PC-3 (cell line): Measurements from ENCODE around the gene PCDHGB4. TPM values are rescaled to one million over a fixed set of nuclear protein-coding genes. Genes with fewer than 3 reads are reported as not detected.

Experiments used
- ATAC-seq: fragments of 200-7000 bp; cut with Tn5 transposase; 2 replicates; pipeline ENCODE4 v1.9.1; 2020; ENCODE audit warnings: mild to moderate bottlenecking, moderate library complexity
- BruUV-seq: library from RNA; stranded (reverse); fragments of 400-500 nt; replicated peaks from 2 replicates; lab custom pipeline; 2021; lab: Mats Ljungman, UMichigan
- CTCF ChIA-PET: fragments of 300-600 bp; sonication (Branson Sonifier 250); formaldehyde crosslinking; loops from one replicate; lab custom pipeline; 2022; ENCODE audit warnings: antibody characterized with exemption; lab: Charles Lee
- POLR2A ChIA-PET: fragments of 300-600 bp; sonication (Branson Sonifier 250); formaldehyde crosslinking; loops from one replicate; lab custom pipeline; 2022; ENCODE audit warnings: antibody characterized with exemption; ENCODE audit not compliant: unreplicated experiment; lab: Charles Lee
- DNase-seq: peaks from one replicate; pipeline ENCODE4 v3.0.0-alpha.2; 2015
- H2AFZ ChIP-seq: fragments of 300-600 bp; sonication (generic); 2 replicates; pipeline ENCODE4 v1.6.0; 2016; ENCODE audit warnings: antibody characterized with exemption, low read length
- H3F3A ChIP-seq: fragments of 300-600 bp; sonication (generic); one replicate; pipeline ENCODE4 v1.6.0; 2017; ENCODE audit warnings: antibody characterized with exemption, low read length, control low read depth, mild to moderate bottlenecking; ENCODE audit not compliant: unreplicated experiment
- H3K27ac ChIP-seq: fragments of 300-600 bp; sonication (generic); 2 replicates; pipeline ENCODE4 v1.5.1; 2016; ENCODE audit warnings: mild to moderate bottlenecking, low read length
- H3K27me3 ChIP-seq: fragments of 300-600 bp; sonication (generic); 2 replicates; pipeline ENCODE4 v1.6.1; 2016; ENCODE audit warnings: low read length, mixed read lengths
- H3K36me3 ChIP-seq: fragments of 300-600 bp; sonication (generic); 2 replicates; pipeline ENCODE4 v1.6.1; 2016; ENCODE audit warnings: low read depth, mixed run types, low read length, mixed read lengths
- H3K4me1 ChIP-seq: fragments of 300-600 bp; sonication (generic); 2 replicates; pipeline ENCODE4 v1.5.1; 2016; ENCODE audit warnings: low read length; ENCODE audit not compliant: insufficient read depth
- H3K4me2 ChIP-seq: fragments of 300-600 bp; sonication (generic); 2 replicates; pipeline ENCODE4 v1.6.0; 2016; ENCODE audit warnings: low read length
- H3K4me3 ChIP-seq: fragments of 300-600 bp; sonication (generic); 2 replicates; pipeline ENCODE4 v1.5.1; 2016; ENCODE audit warnings: mild to moderate bottlenecking, low read length, mixed read lengths
- H3K79me2 ChIP-seq: fragments of 300-600 bp; sonication (generic); 2 replicates; pipeline ENCODE4 v1.6.1; 2017; ENCODE audit warnings: low read length, mixed read lengths
- H3K9ac ChIP-seq: fragments of 300-600 bp; sonication (generic); 2 replicates; pipeline ENCODE4 v1.6.0; 2016; ENCODE audit warnings: mild to moderate bottlenecking, low read length
- H3K9me2 ChIP-seq: fragments of 300-600 bp; sonication (generic); replicated peaks from 2 replicates; pipeline ENCODE4 v1.6.1; 2016; ENCODE audit warnings: mixed run types, low read length, mixed read lengths
- H3K9me3 ChIP-seq: fragments of 300-600 bp; sonication (generic); 2 replicates; pipeline ENCODE4 v1.6.1; 2016; ENCODE audit warnings: low read length, mixed read lengths
- H4K20me1 ChIP-seq: fragments of 300-600 bp; sonication (generic); 2 replicates; pipeline ENCODE4 v1.6.1; 2016; ENCODE audit warnings: low read length, mixed read lengths
- CTCF ChIP-seq: fragments of 300-600 bp; sonication (generic); conservative IDR thresholded peaks from 2 replicates; pipeline ENCODE4 v1.5.1; 2017; ENCODE audit warnings: antibody characterized with exemption, low read depth, mild to moderate bottlenecking, low read length
- EZH2 ChIP-seq: fragments of 300-600 bp; sonication (generic); IDR thresholded peaks from one replicate; pipeline ENCODE4 v1.6.1; 2017; ENCODE audit warnings: antibody characterized with exemption, mild to moderate bottlenecking, low read length; ENCODE audit not compliant: unreplicated experiment
- EZH2phosphoT487 ChIP-seq: fragments of 300-600 bp; sonication (generic); IDR thresholded peaks from 2 replicates; pipeline ENCODE4 v1.6.1; 2018; ENCODE audit warnings: mild to moderate bottlenecking, antibody characterized with exemption, low read length, borderline replicate concordance
- intact Hi-C: fragments of 100-400 bp; cut with micrococcal nuclease; formaldehyde crosslinking; loops from 2 replicates; pipeline ENCODE4 v1.9.0; 2023
- total RNA-seq: library from RNA; depleted of rRNA; stranded (reverse); fragments of >200 nt; gene quantifications from 2 replicates; pipeline ENCODE4 v1.2.3, GENCODE V29; 2014

The PCDHGB4 gene
- total RNA-seq, 1 experiment from 2014 or later = 0.73 TPM

GRCh38 chr5:141356133-141356532, 31.4 kb upstream of the PCDHGB4 start:
- POLR2A ChIA-PET = no interaction called here
- H3K4me3 ChIP-seq = no peak overlapping the region
- H3K36me3 ChIP-seq = no peaks in the 10 kb centered on the region
- no peak for DNase-seq
- no peak for ATAC-seq
- no peaks in the 10 kb centered on the region for H3K9me2 ChIP-seq
- no peaks in the 10 kb centered on the region for H3K27me3 ChIP-seq
- no peaks in the 10 kb centered on the region for H3K4me1 ChIP-seq
- TF ChIP-seq CTCF (no peak), EZH2 (no peak), EZH2phosphoT487 (no peak)
- BruUV-seq = no TSS peak
- H3K79me2 ChIP-seq = no peaks in the 10 kb centered on the region
- H3F3A ChIP-seq = no peaks in the 10 kb centered on the region
- CTCF ChIA-PET = interaction anchor here (0.6 kb wide), 1 partner anchor 26 kb away, joined by 4 read pairs; the partner anchor contains the start of gene PCDHGA1
- no peaks in the 10 kb centered on the region for H4K20me1 ChIP-seq
- intact Hi-C loops = no loop called here
- no peak overlapping the region for H3K4me2 ChIP-seq
- H3K27ac ChIP-seq = no peak overlapping the region
- H3K9ac ChIP-seq = no peak overlapping the region
- no peaks in the 10 kb centered on the region for H3K9me3 ChIP-seq
- H2AFZ ChIP-seq = no peak overlapping the region

- Histone ChIP-seq H3K9me2 (no peaks in the 10 kb centered on the region), H4K20me1 (no peaks in the 10 kb centered on the region), H3F3A (no peaks in the 10 kb centered on the region), H3K27ac (no peak overlapping the region), H3K79me2 (no peaks in the 10 kb centered on the region), H3K4me3 (no peak overlapping the region), H3K4me2 (no peak overlapping the region), H3K9ac (no peak overlapping the region), H2AFZ (no peak overlapping the region), H3K27me3 (no peaks in the 10 kb centered on the region), H3K4me1 (no peaks in the 10 kb centered on the region), H3K9me3 (no peaks in the 10 kb centered on the region; the same call in 1 of the 2 replicates), H3K36me3 (no peaks in the 10 kb centered on the region)
- no TSS peak for BruUV-seq
- intact Hi-C loops = no loop called here
- DNase-seq (no peak), ATAC-seq (no peak)
- TF ChIP-seq EZH2 (no peak), CTCF (no peak), EZH2phosphoT487 (no peak)
- ChIA-PET CTCF (no interaction called here), POLR2A (no interaction called here)
Observed at GRCh38 chr5:141356950-141357349, 30.5 kb upstream of the PCDHGB4 start.

GRCh38 chr5:141359790-141360426, 27.6 kb upstream of the PCDHGB4 start, which contains the start of gene PCDHGB2:
Gene PCDHGB2, plus strand, starts transcription at chr5:141359994. Its CDS starts 142 bp downstream, at chr5:141360136.
- Histone ChIP-seq H3K9ac (peak within 1 kb of the TSS; percentile 53), H3K9me3 (no peaks in the 10 kb centered on the region; the same call in 1 of the 2 replicates), H3K4me3 (peak within 1 kb of the TSS; percentile 69), H3K27ac (0 out of 2 replicates have a peak within 1 kb of the TSS, but pooled peaks have one; percentile 23), H3F3A (no peaks in the 10 kb centered on the region), H4K20me1 (no peaks in the 10 kb centered on the region), H3K9me2 (no peaks in the 10 kb centered on the region), H2AFZ (peak within 1 kb of the TSS; percentile 94), H3K36me3 (no peaks in the 10 kb centered on the region), H3K4me1 (0 out of 2 replicates have a peak, but pooled peaks cover 3% of the 10 kb centered on the region), H3K27me3 (no peaks in the 10 kb centered on the region), H3K4me2 (peak within 1 kb of the TSS; percentile 80), H3K79me2 (no peaks in the 10 kb centered on the region)
- ATAC-seq = peak; percentile 62
- TF ChIP-seq EZH2phosphoT487 (no peak), EZH2 (no peak), CTCF (peak; percentile 67; the same call in 1 of the 2 replicates)
- TSS peak; percentile 36 for BruUV-seq
- ChIA-PET POLR2A (no interaction called here), CTCF (interaction anchor here (0.6 to 1.1 kb wide), 2 partner anchors 201 to 204 kb away, joined by 4 to 5 read pairs; no protein-coding TSS in a partner anchor)
- intact Hi-C loops = loop anchor here (1.0 to 5.0 kb wide), 2 partner anchors 200 to 268 kb away; partner anchors contain the start of gene PCDHB2
- peak; percentile 63 for DNase-seq
